ENCODE measurements around the gene GAS6.

GAS6 gene

GRCh38 chr13:113819731-113820715 is 43.9 kb downstream of the GAS6 start:
- no peak for DNase-seq (ENCODE audit: low spot score)

- no peak for DNase-seq (ENCODE audit: low spot score)
These were observed 44.5 kb downstream of the GAS6 start for GRCh38 chr13:113819341-113819730.

- DNase-seq (ENCODE audit: low spot score): no peak
These were observed 45.1 kb downstream of the GAS6 start for GRCh38 chr13:113818700-113819295.

GRCh38 chr13:113817860-113818691 is 45.8 kb downstream of the GAS6 start:
- no peak for DNase-seq (ENCODE audit: low spot score)

DNA sequence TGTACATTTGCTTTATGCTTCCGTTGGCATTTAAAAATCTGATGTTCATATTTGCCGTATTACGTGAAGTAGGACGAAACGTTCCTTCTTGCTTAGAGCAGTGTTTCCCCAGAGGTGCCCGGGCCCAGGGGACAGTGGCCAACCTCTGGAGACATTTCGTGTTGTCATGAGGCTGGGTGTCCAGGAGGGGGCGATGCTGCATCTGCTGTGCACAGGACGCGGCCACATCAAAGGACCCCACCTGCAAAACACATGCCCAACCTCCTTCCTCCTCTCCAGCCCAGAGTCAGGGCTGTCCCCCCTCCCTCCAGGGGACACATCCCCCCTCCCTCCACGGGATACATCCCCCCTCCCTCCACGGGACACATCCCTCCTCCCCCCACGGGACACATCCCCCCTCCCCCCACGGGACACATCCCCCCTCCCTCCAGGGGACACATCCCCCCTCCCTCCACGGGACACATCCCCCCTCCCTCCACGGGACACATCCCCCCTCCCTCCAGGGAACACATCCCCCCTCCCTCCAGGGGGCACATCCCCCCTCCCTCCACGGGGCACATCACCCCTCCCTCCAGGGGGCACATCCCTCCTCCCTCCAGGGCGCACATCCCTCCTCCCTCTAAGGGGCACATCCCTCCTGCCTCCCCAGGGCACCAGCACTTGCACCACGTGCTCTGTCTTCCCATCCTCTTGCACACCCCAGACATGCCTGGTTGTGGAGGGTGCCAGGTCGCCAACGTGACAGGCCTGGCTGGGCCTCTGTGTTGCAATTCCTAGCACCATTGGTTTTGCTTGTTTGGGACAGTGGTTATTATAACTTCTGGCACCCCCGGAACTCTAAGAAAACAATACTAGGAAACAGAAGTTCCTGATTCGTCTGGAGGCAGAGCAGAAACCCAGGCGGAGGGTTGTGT is 46.7 kb downstream of the GAS6 start:
- DNase-seq (ENCODE audit: low spot score): no peak

GRCh38 chr13:113816254-113816929 is 47.5 kb downstream of the GAS6 start:
- DNase-seq (ENCODE audit: low spot score): no peak

DNA sequence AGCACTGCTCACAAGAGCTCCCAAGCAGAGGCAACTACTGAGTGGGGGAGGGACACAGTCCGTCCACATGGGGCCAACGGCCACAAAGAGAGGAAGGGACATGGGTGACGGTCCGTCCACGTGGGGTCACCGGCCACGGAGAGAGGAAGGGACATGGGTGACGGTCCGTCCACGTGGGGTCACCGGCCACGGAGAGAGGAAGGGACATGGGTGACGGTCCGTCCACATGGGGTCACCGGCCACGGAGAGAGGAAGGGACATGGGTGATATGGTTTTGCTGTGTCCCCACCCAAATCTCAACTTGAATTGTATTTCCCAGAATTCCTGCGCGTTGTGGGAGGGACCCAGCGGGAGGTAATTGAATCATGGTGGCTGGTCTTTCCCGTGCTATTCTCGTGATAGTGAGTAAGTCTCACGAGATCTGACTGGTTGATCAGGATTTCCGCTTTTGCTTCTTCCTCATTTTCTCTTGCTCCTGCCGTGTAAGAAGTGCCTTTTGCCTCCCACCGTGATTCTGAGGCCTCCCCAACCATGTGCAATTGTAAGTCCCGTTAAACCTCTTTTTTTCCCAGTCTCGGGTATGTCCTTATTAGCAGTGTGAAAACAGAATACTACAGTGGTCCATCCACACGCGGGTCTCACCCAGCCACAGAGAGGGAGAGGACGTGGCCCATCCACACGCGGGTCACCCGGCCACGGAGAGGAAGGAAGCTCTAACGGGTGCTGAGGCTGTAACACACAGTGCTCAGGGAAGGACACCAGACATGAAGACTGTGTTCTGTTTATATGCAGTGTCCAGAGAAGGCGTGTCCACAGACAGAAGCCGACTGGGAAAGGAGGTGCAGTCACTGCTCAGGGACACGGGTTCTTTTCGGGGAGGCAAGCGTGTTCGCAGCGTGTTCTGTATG is 48.5 kb downstream of the GAS6 start:
- DNase-seq (ENCODE audit: low spot score): no peak

- no peak for DNase-seq (ENCODE audit: low spot score)
These were observed 49.4 kb downstream of the GAS6 start for GRCh38 chr13:113814435-113814821.

- no peak for DNase-seq (ENCODE audit: low spot score)
These were observed 50.0 kb downstream of the GAS6 start for GRCh38 chr13:113813749-113814434.

DNA sequence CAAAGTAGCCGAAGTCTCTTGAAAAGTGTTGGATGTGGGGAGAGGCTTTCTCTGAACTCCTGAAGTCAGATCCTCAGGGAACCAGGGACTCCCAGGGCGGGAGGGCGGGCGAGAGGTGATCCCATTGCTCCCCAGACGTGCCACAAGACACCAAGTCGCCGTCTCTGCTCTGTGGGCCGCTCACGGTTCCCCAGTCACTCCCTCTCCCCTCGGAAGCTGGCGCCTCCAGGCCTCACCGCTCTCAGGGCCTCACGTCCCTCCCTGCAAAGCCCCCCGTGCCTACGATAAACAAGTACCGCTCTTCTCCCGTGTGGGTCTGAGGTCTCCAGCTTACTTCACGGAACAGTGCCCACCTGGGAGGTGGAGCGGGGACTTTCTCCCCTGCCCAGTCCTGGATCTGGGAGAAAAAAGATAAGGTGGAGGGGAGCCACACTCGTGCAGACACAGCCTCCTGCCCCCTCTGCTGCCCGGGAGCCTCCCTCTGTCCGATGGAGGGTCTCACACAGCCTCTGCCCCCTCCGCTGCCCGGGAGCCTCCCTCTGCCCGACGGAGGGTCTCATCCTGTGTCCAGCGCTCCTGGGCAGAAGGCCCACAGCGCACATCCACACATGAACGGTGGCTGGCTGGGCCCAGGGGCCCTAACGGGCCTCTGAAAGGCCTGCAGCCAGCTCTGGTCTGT is 50.7 kb downstream of the GAS6 start:
- DNase-seq (ENCODE audit: low spot score): no peak

DNA sequence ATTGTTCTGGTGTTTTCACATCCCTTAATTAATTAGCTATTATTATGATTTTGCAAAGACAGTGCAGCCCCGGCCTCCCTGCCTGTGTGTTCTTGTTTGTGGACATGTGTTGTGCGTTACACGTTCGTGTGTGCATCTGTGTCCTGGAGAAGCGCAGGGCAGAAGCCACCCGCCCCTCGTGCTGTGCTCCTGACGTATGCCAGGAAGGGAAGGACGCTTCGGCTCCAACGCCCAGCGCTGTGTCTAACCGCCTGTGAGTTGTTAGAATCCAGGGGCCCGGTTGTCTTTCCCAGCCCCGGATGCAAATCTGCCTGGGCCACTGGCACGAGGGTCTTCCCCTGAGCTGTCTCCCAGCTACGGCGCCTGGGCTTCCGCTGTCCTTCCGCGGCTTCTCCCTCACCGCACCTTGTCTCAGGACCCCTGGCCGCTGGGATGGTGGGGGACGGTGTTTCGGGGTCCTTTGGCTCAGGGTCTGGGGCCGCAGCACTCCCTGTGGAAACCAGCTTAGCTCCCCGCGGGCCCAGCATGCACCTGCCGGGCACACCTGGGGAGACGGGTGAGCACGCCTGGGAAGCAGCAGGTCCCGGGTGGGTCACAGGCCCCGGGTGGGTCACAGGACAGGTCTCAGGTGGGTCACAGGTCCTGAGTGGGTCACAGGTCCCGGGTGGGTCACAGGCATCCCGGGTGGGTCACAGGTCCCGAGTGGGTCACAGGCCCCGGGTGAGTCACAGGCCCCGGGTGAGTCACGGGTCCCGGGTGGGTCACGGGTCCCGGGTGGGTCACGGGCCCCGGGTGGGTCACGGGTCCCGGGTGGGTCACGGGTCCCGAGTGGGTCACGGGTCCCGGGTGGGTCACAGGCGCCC is 51.5 kb downstream of the GAS6 start:
- no peak for DNase-seq (ENCODE audit: low spot score)

- DNase-seq (ENCODE audit: low spot score): no peak
These were observed 52.6 kb downstream of the GAS6 start for GRCh38 chr13:113811081-113811928.

DNA sequence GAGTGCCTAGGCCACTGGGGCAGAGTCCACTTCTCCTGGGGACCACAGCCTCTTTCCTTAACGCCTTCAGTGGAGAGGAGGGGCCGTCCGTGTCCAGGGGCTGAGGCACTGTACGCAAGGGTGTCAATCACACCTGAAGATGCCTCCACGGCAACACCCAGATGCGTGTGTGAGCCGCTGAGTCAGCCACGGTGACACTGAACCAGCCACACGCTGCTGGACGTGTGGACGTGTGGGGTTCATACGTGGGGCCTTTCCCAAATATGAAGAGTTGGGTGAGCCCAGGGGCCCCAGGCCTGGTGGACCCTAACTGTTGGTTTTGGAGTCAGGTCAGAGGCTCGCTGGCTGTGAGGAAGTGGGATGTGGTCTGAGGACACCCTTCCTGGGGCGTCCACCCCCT is 53.2 kb downstream of the GAS6 start:
- no peak for DNase-seq (ENCODE audit: low spot score)

GRCh38 chr13:113809934-113810333 is 53.9 kb downstream of the GAS6 start:
- DNase-seq (ENCODE audit: low spot score): no peak

DNA sequence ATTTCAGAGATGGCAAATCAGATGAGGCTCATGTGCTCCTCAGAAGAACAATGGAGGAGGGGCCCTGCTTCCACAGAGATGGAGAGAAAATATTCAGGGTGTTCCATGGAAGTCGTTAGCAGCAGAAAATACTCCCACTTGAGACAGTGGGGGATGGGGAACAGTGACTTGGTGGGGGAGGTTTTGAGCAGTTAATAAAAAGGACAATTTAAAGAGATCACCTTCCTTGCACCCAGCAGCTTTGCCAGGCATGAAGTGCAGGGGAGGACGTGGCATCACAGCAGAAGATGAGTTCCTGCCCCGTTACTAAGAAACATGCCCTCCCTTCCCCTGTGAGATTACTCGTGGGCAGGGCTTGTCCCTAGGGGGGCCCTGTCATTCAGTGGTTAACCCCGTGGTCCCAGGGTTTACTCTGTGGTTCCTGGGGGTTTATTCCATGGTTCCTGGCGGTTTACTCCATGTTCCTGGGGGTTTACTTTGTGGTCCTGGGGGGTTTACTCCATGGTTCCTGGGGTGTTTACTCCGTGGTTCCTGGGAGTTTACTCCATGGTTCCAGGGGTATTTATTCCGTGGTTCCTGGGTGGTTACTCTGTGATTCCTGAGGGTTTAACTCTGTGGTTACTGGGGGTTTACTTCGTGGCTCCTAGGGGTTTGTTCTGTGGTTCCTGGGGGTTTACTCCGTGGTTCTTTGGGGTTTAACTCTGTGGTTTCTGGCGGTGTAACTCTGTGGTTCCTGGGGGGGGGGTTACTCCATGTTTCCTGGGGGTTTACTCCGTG is 55.6 kb downstream of the GAS6 start:
- peak; percentile 52 for DNase-seq (ENCODE audit: low spot score)

- no peak for DNase-seq (ENCODE audit: low spot score)
These were observed 57.4 kb downstream of the GAS6 start for GRCh38 chr13:113806526-113806925.
